HepG2 (cell line): ENCODE measurements around the gene TMEM95. TPM values are rescaled to one million over a fixed set of nuclear protein-coding genes. Genes with fewer than 3 reads are reported as not detected.

Source experiments
- AFF4 ChIP-seq: sonication (generic); formaldehyde crosslinking; IDR thresholded peaks from 2 replicates; pipeline ENCODE4 v1.4.0; 2020; ENCODE audit warnings: missing genetic modification reagents
- BCLAF1 ChIP-seq: fragments of 450-650 bp; IDR thresholded peaks from 2 replicates; pipeline ENCODE4 v1.6.1; 2017; ENCODE audit warnings: mild to moderate bottlenecking
- ETS1 ChIP-seq: sonication (generic); formaldehyde crosslinking; IDR thresholded peaks from 2 replicates; pipeline ENCODE4 v1.4.0; 2020; ENCODE audit warnings: missing genetic modification reagents
- HOXA9 ChIP-seq: sonication (generic); formaldehyde crosslinking; IDR thresholded peaks from 2 replicates; pipeline ENCODE4 v1.8.1; 2022; ENCODE audit warnings: missing genetic modification reagents, mild to moderate bottlenecking, moderate library complexity, borderline replicate concordance
- KLF9 ChIP-seq: IDR thresholded peaks from 2 replicates; pipeline ENCODE4 v1.6.1; 2016; ENCODE audit warnings: low read depth
- MBD4 ChIP-seq: IDR thresholded peaks from 2 replicates; pipeline ENCODE4 v1.6.1; 2012; ENCODE audit warnings: low read length, inconsistent platforms, borderline replicate concordance
- PCBP2 ChIP-seq: fragments of 200-400 bp; formaldehyde crosslinking; optimal IDR thresholded peaks from 2 replicates; pipeline ENCODE3; 2018; ENCODE audit warnings: low read length, low read depth; ENCODE audit not compliant: poor library complexity, severe bottlenecking
- POGZ ChIP-seq: sonication (generic); formaldehyde crosslinking; IDR thresholded peaks from 2 replicates; pipeline ENCODE4 v1.4.0; 2020; ENCODE audit warnings: mild to moderate bottlenecking, missing genetic modification reagents
- POLR2A ChIP-seq, 2 experiments: IDR thresholded peaks; 2 replicates each; pipeline ENCODE4 v1.6.1; 2011; ENCODE audit warnings: low read depth in 2 of 2, low read length in 2 of 2, mild to moderate bottlenecking in 1 of 2, moderate library complexity in 1 of 2; ENCODE audit not compliant: insufficient read depth in 1 of 2
- RBFOX2 ChIP-seq: fragments of 200-400 bp; formaldehyde crosslinking; IDR thresholded peaks from 2 replicates; pipeline ENCODE4 v1.6.1; 2017; ENCODE audit warnings: low read depth, mild to moderate bottlenecking, low read length
- RXRB ChIP-seq: IDR thresholded peaks from 2 replicates; pipeline ENCODE4 v1.6.1; 2016; ENCODE audit warnings: borderline replicate concordance, missing genetic modification reagents, missing compliant biosample characterization
- SALL1 ChIP-seq: sonication (generic); formaldehyde crosslinking; IDR thresholded peaks from 2 replicates; pipeline ENCODE4 v1.8.0; 2022; ENCODE audit warnings: mild to moderate bottlenecking, missing genetic modification reagents
- SCMH1 ChIP-seq: sonication (generic); formaldehyde crosslinking; IDR thresholded peaks from 2 replicates; pipeline ENCODE4 v1.9.0; 2021; ENCODE audit warnings: missing genetic modification reagents, mild to moderate bottlenecking, borderline replicate concordance
- YY1 ChIP-seq: IDR thresholded peaks from 2 replicates; pipeline ENCODE4 v1.6.1; 2011; ENCODE audit warnings: low read length, low read depth, moderate library complexity, mild to moderate bottlenecking; ENCODE audit not compliant: insufficient read depth, insufficient replicate concordance
- ZBTB37 ChIP-seq: sonication (generic); formaldehyde crosslinking; IDR thresholded peaks from 2 replicates; pipeline ENCODE4 v1.4.0; 2020; ENCODE audit warnings: mild to moderate bottlenecking, missing genetic modification reagents
- ZNF12 ChIP-seq: sonication (generic); formaldehyde crosslinking; IDR thresholded peaks from 2 replicates; pipeline ENCODE4 v1.5.0; 2020; ENCODE audit warnings: missing genetic modification reagents
- ZNF121 ChIP-seq: sonication (generic); formaldehyde crosslinking; IDR thresholded peaks from 2 replicates; pipeline ENCODE4 v1.5.0; 2020; ENCODE audit warnings: mild to moderate bottlenecking, missing genetic modification reagents
- ZNF251 ChIP-seq: sonication (generic); formaldehyde crosslinking; IDR thresholded peaks from 2 replicates; pipeline ENCODE4 v1.9.0; 2021; ENCODE audit warnings: mild to moderate bottlenecking, missing genetic modification reagents
- ZNF317 ChIP-seq: sonication (generic); formaldehyde crosslinking; IDR thresholded peaks from 2 replicates; pipeline ENCODE4 v1.5.0; 2020; ENCODE audit warnings: mild to moderate bottlenecking, missing genetic modification reagents
- polyA plus RNA-seq, 8 experiments: library from polyadenylated mRNA; depleted of rRNA in 3 of 8; stranded (reverse) in 7 of 8; unstranded in 1 of 8; fragments of >200 nt; fragmentation: Illumina TruSeq in 4 of 8; extraction: Trizol in 4 of 8; gene quantifications; 2 replicates each; pipeline versions ENCODE4 v1.2.1 to v1.2.3, GENCODE V29; 2011 to 2016; ENCODE audit warnings: low read depth in 4 of 8, missing spikeins in 1 of 8, mixed read lengths in 1 of 8; ENCODE audit not compliant: insufficient read depth in 1 of 8
- total RNA-seq, 5 experiments: library from RNA; depleted of rRNA; stranded (reverse); fragments of >200 nt; fragmentation: Illumina TruSeq; extraction: Trizol; gene quantifications; 2 replicates each; pipeline ENCODE4 v1.2.3, GENCODE V29; 2016; ENCODE audit warnings: low read depth in 1 of 5

Gene TMEM95
- total and polyA plus RNA-seq, 2 of the 13 experiments (the other 11 are each of a cell fraction or from before 2014, with no cell fraction given), result not detected

GRCh38 chr17:7329374-7329996 lies 25.5 kb upstream of the TMEM95 start (continued):
- TF ChIP-seq BCLAF1 (no peak), ZBTB37 (CRISPR knock-in tag) (no peak), ZNF12 (CRISPR knock-in tag) (0 out of 2 replicates have a peak, but pooled peaks have one; percentile 37), KLF9 (CRISPR knock-in tag) (0 out of 2 replicates have a peak, but pooled peaks have one; percentile 21), ETS1 (no peak), AFF4 (no peak), PCBP2 (no peak), ZNF317 (CRISPR knock-in tag) (no peak), MBD4 (no peak), ZNF251 (CRISPR knock-in tag) (no peak), HOXA9 (CRISPR knock-in tag) (no peak), SCMH1 (CRISPR knock-in tag) (no peak), POLR2A (IDR thresholded peaks at IDR 0.05; ENCODE audit: insufficient read depth in 1 of 2, low read depth in 2 of 2, low read length in 2 of 2) (peak; percentile 68 to 85), ZNF121 (no peak), SALL1 (CRISPR knock-in tag) (peak; percentile 48; the same call in 1 of the 2 replicates), YY1 (no peak), RBFOX2 (no peak; the same call in none of the 2 replicates), RXRB (CRISPR knock-in tag) (peak; percentile 52; the same call in 1 of the 2 replicates), POGZ (0 out of 2 replicates have a peak, but pooled peaks have one; percentile 36)
